Transverse colon (tissue), 4 donors: ENCODE data around the gene TXLNG. TPM values are rescaled to one million over a fixed set of nuclear protein-coding genes. Genes with fewer than 3 reads are reported as not detected.

Source experiments
- DNase-seq: peaks from one replicate; pipeline ENCODE4 v3.0.0-alpha.2; 2019
- H3K27ac ChIP-seq, 4 donors: fragments of 200-600 bp; sonication (generic); 2 replicates each; pipeline ENCODE4 v1.5.1; 2016 to 2018; ENCODE audit warnings: inconsistent platforms in 4 of 4
- H3K27me3 ChIP-seq: fragments of 200-600 bp; sonication (generic); 2 replicates; pipeline ENCODE4 v1.5.1; 2017; ENCODE audit warnings: inconsistent platforms
- H3K36me3 ChIP-seq, 4 donors: fragments of 200-600 bp; sonication (generic); 2 replicates each; pipeline ENCODE4 v1.5.1; 2017 to 2019; ENCODE audit warnings: inconsistent platforms in 4 of 4
- H3K4me1 ChIP-seq, 4 donors: fragments of 200-600 bp; sonication (generic); 2 replicates each; pipeline ENCODE4 v1.5.1; 2017 to 2020; ENCODE audit warnings: inconsistent platforms in 4 of 4
- H3K4me3 ChIP-seq, 4 donors: fragments of 200-600 bp; sonication (generic); 1 replicate in 1 of 4; 2 replicates in 3 of 4; pipeline versions ENCODE4 v1.5.1 to v1.6.1; 2017 to 2019; ENCODE audit warnings: inconsistent platforms in 4 of 4
- H3K9me3 ChIP-seq, 2 donors: fragments of 200-600 bp; sonication (generic); 2 replicates each; pipeline ENCODE4 v1.5.1; 2017 to 2019; ENCODE audit warnings: inconsistent platforms in 2 of 2
- EP300 ChIP-seq: sonication (generic); formaldehyde crosslinking; IDR thresholded peaks from one replicate; pipeline ENCODE4 v1.6.1; 2017; ENCODE audit warnings: antibody characterized with exemption, low read depth
- POLR2A ChIP-seq: fragments of 450-650 bp; IDR thresholded peaks from one replicate; pipeline ENCODE4 v1.6.1; 2016; ENCODE audit warnings: antibody characterized with exemption, mild to moderate bottlenecking, moderate library complexity
- POLR2AphosphoS5 ChIP-seq, 3 donors: sonication (generic); formaldehyde crosslinking; IDR thresholded peaks; one replicate each; pipeline ENCODE4 v1.6.1; 2016; ENCODE audit warnings: antibody characterized with exemption in 3 of 3
- WGBS, 2 donors: methylation state at CpG; one replicate each; pipeline ENCODE4 v1.1.5; 2018; ENCODE audit warnings: low coverage in 1 of 2; 5-methylcytosine and 5-hydroxymethylcytosine counted together
- in situ Hi-C, 4 donors: fragments of 200-750 bp; cut with MboI; loops; one replicate each; pipeline versions ENCODE4 v1.15.0 to v1.15.1; 2017; ENCODE audit warnings: low sequenced_read_pairs in 3 of 4, low pct_ligation_motif_present in 1 of 4, low pct_unique_long_range_greater_than_20kb in 1 of 4
- intact Hi-C: fragments of 100-400 bp; cut with DNase I; formaldehyde crosslinking; loops from one replicate; pipeline ENCODE4 v1.15.1; 2023; ENCODE audit warnings: low total_unique reads
- total RNA-seq, 4 donors: library from RNA; depleted of rRNA; stranded (reverse); fragments of >200 nt; gene quantifications; one replicate each; pipeline ENCODE4 v1.1.0, GENCODE V29; 2016
- TF ChIP-seq, protein P1 (sequence below), 5 experiments: fragments of 200-600 bp in 3 of 5; fragments of 450-650 bp in 2 of 5; sonication (generic) in 3 of 5; IDR thresholded peaks; 1 replicate in 2 of 5; 2 replicates in 3 of 5; pipeline ENCODE4 v1.5.1; 2016 to 2017; ENCODE audit warnings: antibody characterized with exemption in 5 of 5, inconsistent platforms in 3 of 5, mild to moderate bottlenecking in 2 of 5, moderate library complexity in 1 of 5

TXLNG gene
- total RNA-seq, 4 donors from 2014 or later: 3.4 to 24.7 (median 12.4) TPM

DNA sequence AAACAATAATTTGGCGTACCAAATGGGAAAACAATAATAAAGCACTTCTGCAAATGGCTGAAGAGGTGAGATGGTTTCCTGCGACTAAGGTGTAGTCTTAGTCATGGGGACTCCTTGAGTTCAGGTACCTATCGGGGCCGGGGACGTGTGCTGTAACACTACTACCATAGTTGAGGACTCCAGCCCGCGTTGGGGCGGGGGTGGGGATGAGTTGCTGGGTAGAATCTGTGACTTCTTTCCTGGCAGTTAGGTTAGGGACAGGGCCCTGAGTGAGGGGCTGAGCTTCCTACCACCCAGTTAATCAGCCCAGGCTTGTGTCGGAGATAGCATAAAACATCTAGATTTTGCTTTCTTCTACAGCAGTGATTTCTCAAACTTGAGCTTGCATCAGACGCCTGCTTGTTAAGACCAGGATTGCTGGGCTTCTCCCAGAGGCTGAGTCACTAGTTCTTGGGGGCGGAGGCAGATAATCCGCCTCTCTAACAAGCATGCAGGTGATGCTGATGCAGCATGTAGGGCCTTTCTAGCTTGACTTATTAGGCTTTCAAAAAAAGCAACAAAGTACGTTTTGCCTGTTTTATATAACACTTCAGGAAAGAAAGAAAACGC is 53.7 kb downstream of the TXLNG start:
- intact Hi-C loops (no loop called here), in situ Hi-C loops (no loop called here)
- 87 to 89% methylated on average over 3 to 14 of the region's 14 CpGs for WGBS, 2 donors
- TF ChIP-seq POLR2AphosphoS5 (IDR thresholded peaks at IDR 0.05) (no peak), POLR2A (no peak), EP300 (no peak)
- TF ChIP-seq, protein P1, sequence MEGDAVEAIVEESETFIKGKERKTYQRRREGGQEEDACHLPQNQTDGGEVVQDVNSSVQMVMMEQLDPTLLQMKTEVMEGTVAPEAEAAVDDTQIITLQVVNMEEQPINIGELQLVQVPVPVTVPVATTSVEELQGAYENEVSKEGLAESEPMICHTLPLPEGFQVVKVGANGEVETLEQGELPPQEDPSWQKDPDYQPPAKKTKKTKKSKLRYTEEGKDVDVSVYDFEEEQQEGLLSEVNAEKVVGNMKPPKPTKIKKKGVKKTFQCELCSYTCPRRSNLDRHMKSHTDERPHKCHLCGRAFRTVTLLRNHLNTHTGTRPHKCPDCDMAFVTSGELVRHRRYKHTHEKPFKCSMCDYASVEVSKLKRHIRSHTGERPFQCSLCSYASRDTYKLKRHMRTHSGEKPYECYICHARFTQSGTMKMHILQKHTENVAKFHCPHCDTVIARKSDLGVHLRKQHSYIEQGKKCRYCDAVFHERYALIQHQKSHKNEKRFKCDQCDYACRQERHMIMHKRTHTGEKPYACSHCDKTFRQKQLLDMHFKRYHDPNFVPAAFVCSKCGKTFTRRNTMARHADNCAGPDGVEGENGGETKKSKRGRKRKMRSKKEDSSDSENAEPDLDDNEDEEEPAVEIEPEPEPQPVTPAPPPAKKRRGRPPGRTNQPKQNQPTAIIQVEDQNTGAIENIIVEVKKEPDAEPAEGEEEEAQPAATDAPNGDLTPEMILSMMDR (IDR thresholded peaks at IDR 0.05): no peak
- Histone ChIP-seq H3K4me1 (peaks cover 0 to 4% (median 0%) of the 10 kb centered on the region in 4 donors), H3K27me3 (no peaks in the 10 kb centered on the region), H3K27ac (peak overlapping the region in 1 of 4 donors; percentile 16), H3K9me3 (no peaks in the 10 kb centered on the region), H3K36me3 (no peaks in the 10 kb centered on the region), H3K4me3 (no peak overlapping the region)
- no peak for DNase-seq

GRCh38 chrX:16842684-16843083 is 56.4 kb downstream of the TXLNG start:
- H3K4me1 ChIP-seq: peaks cover 0 to 4% (median 0%) of the 10 kb centered on the region in 4 donors
- no peak overlapping the region for H3K4me3 ChIP-seq
- no peaks in the 10 kb centered on the region for H3K36me3 ChIP-seq
- H3K27me3 ChIP-seq: no peaks in the 10 kb centered on the region
- DNase-seq: no peak
- WGBS, 2 donors: 90 to 100% methylated on average over 1 to 3 of the region's 3 CpGs
- in situ Hi-C loops (no loop called here), intact Hi-C loops (no loop called here)
- H3K9me3 ChIP-seq: no peaks in the 10 kb centered on the region
- peak overlapping the region in 2 of 4 donors; percentile 2 to 18 for H3K27ac ChIP-seq
- no peak for TF ChIP-seq EP300

DNA sequence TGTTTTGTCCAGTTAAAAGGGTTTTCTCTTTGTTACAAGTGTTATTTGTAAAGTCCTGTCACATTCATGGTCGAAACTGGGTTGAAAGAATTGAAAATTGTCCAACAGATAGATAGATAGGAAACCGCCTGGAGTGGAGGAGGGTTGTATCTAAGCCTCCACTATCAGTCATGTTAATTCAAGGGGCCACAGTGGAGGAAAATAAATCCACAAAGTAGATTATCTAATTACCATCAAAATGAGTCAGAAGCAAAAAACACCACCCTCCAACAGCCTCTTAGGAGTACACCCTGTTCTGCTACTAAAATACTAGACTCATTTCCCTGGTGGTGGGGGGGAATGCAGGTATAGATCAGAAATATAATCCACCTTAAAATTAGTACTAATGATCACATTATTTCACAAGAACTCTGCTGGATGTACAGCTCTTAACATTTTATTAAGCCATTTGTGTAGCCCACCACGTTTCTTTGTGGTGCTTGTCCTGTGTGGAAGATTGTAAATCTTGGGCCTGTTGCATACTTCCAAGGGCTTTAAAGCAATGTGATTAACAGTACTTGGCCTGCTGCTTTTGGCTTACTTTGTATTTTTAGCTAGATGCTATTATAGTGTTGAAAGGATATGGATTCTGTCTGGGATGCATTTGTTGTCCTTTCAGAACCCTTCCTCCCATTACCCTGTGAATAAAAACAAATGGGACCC is 57.1 kb downstream of the TXLNG start:
- no peak for TF ChIP-seq EP300
- TF ChIP-seq, protein P1 (IDR thresholded peaks at IDR 0.05): no peak
- TF ChIP-seq POLR2AphosphoS5 (IDR thresholded peaks at IDR 0.05): no peak
- TF ChIP-seq POLR2A: no peak
- 55 to 75% methylated on average over 2 to 3 of the region's 3 CpGs for WGBS, 2 donors

GRCh38 chrX:16845686-16846085 is 59.4 kb downstream of the TXLNG start:
- intact Hi-C loops (no loop called here), in situ Hi-C loops (no loop called here)
- H3K9me3 ChIP-seq: no peaks in the 10 kb centered on the region
- TF ChIP-seq POLR2A (no peak), POLR2AphosphoS5 (IDR thresholded peaks at IDR 0.05) (no peak), EP300 (no peak)
- TF ChIP-seq, protein P1 (IDR thresholded peaks at IDR 0.05): no peak
- H3K4me1 ChIP-seq: no peaks in the 10 kb centered on the region
- no peaks in the 10 kb centered on the region for H3K27me3 ChIP-seq
- no peak overlapping the region for H3K27ac ChIP-seq
- no peak for DNase-seq
- no peak overlapping the region for H3K4me3 ChIP-seq
- no peaks in the 10 kb centered on the region for H3K36me3 ChIP-seq
- WGBS, 2 donors: 65 to 66% methylated on average over 2 of the region's 2 CpGs

More for the DNA sequence above, 57.1 kb downstream of the TXLNG start:
- Histone ChIP-seq H3K4me1 (peaks cover 0 to 4% (median 0%) of the 10 kb centered on the region in 4 donors), H3K4me3 (no peak overlapping the region), H3K36me3 (no peaks in the 10 kb centered on the region), H3K27ac (peak overlapping the region in 2 of 4 donors; percentile 2 to 18), H3K9me3 (no peaks in the 10 kb centered on the region), H3K27me3 (no peaks in the 10 kb centered on the region)
- in situ Hi-C loops (no loop called here), intact Hi-C loops (no loop called here)
- no peak for DNase-seq
